Stimulated activated CD4-positive, alpha-beta T cell treated with anti-CD3 and anti-CD28 coated beads, Interleukin-1b, Interleukin-23, amount 100 ng/mL, for 48 hours (primary cell): Measurements from ENCODE around the gene CRB1.

ENCODE experiments used
- DNase-seq: peaks from one replicate; pipeline ENCODE4 v3.0.0-alpha.2; 2020

The CRB1 gene

GRCh38 chr1:197268012-197268411 is at the start of gene CRB1:
Gene CRB1 (plus strand): TSS chr1:197268252. CDS start chr1:197268413, 161 bp downstream.
- no peak for DNase-seq

DNA sequence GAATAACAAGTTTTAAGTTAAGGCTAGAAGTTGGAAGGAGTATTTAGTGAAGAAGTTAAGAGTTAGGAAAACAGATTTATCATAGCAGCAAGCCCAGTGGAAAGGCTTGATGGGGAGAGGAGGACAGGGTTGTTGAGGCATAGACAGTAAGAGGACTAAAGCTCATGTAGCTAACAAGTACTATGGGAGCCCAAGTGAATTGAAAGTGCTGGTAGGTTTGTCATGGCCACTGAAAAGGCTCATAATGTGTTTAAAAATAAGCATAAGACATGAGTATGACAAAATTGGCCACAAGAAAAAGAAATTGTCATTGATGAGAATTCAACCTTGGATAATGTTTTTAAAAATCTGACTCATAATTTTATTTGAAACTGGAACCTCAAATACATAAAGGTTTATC is 49.2 kb upstream of the CRB1 start:
- DNase-seq = no peak

GRCh38 chr1:197222025-197222685 is 45.9 kb upstream of the CRB1 start:
- no peak for DNase-seq

DNA sequence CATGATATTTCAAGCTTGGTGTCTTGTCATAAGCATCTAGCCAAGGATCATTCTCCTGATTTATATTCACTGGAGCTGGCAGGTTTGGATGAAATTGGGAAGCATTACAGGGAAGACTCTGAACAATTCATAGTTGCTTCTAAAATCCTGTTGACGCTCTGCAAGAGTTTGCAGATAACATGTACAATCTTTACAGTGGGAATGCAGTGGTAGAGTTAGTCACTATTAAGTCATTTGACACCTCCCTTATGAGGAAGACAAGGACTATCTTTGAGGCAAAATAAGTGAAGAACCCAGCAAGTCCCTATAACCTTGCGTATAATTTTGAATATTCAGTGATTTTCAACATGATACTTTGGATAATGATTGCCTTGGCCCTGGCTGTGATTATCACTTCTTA is 45.3 kb upstream of the CRB1 start:
- no peak for DNase-seq

- no peak for DNase-seq
These were observed 43.9 kb upstream of the CRB1 start for GRCh38 chr1:197224160-197224559.

- no peak for DNase-seq
These were observed 42.4 kb upstream of the CRB1 start for GRCh38 chr1:197225611-197226010.

GRCh38 chr1:197234581-197234980 is 33.5 kb upstream of the CRB1 start:
- no peak for DNase-seq

DNA sequence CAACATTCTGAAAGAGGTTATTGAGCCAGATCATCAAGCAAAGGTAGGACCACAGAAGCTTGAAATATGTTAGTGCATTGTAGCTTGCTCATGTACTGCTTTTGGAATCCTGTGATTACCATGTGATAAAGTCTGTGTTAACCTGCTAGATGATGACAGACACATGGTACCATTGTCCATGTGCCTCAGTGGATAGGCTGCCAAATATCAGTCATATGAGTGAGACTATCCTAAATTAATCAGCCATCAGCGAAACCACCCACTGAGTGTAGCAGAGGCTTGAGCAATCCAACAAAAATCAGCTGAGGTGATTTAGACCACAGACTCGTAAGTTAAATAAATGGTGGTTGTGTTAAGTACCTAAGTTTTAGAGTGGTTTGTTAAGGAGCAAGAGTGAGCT is 32.7 kb upstream of the CRB1 start:
- DNase-seq = no peak

- no peak for DNase-seq
These were observed 20.6 kb upstream of the CRB1 start for GRCh38 chr1:197247465-197247864.

- DNase-seq = no peak
These were observed 18.7 kb upstream of the CRB1 start for GRCh38 chr1:197249324-197249723.

- DNase-seq = no peak
These were observed 17.4 kb upstream of the CRB1 start for GRCh38 chr1:197250616-197251015.

- DNase-seq = no peak
These were observed 15.1 kb upstream of the CRB1 start for GRCh38 chr1:197252973-197253372.

GRCh38 chr1:197254866-197255265 is 13.2 kb upstream of the CRB1 start:
- no peak for DNase-seq

GRCh38 chr1:197264936-197265567 is 3.0 kb upstream of the CRB1 start:
- no peak for DNase-seq

GRCh38 chr1:197269053-197269452 is 1.0 kb downstream of the CRB1 start:
- DNase-seq = no peak

DNA sequence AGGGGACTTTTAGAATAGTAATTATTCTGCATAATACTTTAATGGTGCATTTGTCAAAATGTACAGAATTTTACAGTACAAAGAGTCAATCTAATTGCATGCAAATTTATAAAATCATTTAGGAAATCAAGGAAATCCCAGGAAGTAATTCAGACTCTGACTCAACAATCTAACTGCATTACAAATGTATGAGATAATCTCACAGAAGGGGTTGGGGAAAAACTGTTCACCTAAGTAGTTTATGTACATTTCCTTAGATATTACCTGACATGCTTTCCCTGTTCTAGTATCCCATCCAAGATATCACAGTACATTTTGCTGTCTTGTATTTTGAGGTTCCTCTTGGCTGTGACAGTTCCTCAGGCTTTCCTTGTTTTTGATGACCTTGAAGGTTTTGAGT is 4.7 kb downstream of the CRB1 start:
- no peak for DNase-seq

DNA sequence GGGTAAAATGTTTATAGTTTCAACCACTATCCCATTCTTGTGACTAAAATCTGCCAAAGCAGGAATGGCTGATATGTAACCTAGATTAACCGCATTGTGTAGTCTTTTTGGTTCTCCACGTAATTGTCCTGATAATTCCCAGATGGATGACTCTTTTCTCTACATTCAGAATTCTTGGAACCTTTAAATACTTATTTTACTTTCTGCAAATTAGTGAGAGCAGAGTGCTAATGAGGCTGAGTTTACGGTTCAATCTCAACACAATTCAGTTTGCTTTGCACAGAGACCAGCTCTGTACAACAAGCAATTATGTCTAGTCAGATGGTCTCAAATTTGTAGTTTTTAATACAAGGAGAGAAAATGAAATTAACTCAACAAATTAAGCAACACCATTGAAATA is 9.1 kb downstream of the CRB1 start:
- DNase-seq = no peak

DNA sequence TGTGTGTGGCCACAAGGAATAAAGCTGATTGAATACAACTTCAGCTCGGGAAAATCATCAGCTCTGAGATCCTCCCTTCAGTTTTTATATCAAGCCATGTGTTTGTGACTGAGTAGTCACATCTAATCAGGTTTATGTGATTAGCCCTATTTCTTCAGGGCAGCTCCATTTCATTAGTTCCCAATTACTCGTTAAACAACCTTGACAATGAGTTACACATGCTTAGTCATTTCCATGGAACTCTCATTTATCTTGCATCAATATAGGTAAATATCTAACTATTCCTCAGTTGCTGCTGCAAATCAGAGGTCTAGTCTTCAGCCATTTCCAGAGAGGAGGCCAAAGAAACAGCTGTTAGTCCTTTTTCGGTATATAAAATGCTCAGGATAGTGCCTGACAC is 16.3 kb downstream of the CRB1 start:
- DNase-seq = no peak

DNA sequence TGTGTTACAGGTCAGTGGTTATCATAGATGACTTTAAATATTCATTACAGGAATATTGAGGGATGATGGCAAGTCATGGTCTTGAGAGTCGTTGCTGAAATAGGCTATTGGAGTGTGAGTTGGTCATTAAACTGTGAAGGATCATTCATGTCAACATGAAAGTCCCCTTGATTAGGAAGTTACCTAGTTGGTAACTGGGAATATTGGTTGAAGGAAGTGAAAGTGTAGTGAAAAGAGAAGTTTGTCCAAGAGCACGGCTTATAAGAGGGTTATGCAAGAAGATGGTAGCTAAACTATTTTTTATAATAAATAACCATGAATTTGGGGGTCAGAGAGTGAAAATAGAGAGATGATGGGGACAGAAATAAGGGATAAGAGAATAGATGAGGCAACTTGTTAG is 16.9 kb downstream of the CRB1 start:
- no peak for DNase-seq

DNA sequence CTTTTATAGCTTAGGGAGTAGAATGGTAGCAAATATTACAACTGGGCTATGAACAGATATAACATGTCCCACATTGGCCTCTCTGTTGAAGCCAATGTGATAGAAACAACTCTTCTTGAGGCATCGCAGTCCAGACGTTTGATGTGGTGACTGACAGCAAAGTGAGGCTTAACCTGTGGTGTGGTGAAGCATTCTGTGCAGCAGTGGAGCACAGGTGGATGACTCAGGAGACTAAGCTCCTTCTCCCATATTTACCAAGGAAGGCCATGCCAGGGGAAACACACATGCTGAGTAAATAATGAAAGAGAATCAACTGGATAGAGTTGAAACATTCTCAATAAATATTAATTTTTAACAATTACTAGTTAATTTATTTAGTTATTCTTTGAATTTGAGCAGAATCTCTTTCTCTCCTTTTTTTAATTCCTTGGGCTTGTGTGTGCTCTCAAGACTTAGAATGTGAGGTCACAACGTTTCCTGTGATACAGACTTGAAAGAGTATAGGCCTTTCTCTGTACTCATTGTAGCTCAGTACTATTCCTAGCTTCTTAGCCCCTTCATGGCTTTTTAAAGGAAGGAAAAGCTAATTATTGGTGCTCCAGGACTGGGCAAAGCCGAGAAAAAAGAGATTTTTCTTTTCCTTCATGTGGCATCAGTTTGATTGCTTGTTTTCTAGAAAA is 17.6 kb downstream of the CRB1 start:
- no peak for DNase-seq

DNA sequence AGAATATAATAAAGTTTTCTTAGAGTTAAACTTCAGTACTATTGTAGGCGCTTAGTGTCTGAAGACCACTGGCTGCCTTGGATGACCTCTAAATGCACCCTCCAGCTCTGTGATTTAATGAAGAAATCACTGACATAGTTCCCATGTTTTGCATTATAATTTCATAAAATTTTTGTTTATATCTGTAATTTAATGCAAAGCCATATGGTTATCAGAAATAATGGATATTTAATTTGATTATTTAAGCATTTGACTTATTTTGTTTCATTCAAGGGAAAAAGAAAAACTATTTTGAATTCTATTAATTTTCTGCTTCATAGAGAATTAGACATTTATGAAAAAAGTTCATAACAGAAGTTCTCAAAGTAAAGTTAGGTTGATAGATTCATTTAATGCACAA is 18.6 kb downstream of the CRB1 start:
- DNase-seq = no peak

GRCh38 chr1:197287863-197288262 is 19.8 kb downstream of the CRB1 start:
- DNase-seq = no peak

GRCh38 chr1:197302775-197303174 is 34.7 kb downstream of the CRB1 start:
- DNase-seq = no peak

DNA sequence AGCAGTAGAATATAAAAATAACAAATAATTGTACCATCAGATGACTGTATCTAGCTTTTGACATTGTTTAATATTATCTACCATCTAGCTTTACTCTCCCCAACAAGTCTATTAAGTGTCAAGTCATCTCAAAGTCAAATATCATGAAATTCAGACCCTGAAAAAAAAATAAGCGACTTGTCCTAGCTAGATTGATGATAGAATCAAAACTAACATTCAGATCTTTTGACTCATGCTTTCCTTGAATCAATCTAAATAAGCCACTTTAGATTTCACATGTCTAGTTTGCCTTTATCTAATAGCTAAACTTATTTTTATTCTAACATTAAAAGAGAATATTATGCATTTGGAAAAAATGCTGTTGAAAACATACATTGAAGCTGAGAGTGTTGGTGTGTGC is 35.4 kb downstream of the CRB1 start:
- no peak for DNase-seq
